IMR-90 (cell line): ENCODE results near the gene ANKRD33B. TPM values are rescaled to one million over a fixed set of nuclear protein-coding genes. Genes with fewer than 3 reads are reported as not detected.

Experiments used
- ATAC-seq: fragments of 200-7000 bp; cut with Tn5 transposase; 2 replicates; pipeline ENCODE4 v1.9.1; 2020; ENCODE audit warnings: low read depth, mild to moderate bottlenecking, moderate library complexity
- BruUV-seq: library from RNA; stranded (reverse); fragments of 400-500 nt; replicated peaks from 2 replicates; lab custom pipeline; 2021; lab: Mats Ljungman, UMichigan
- CTCF ChIA-PET: fragments of 300-600 bp; formaldehyde crosslinking; extraction: SDS; loops from one replicate; lab custom pipeline; 2021; ENCODE audit warnings: antibody characterized with exemption; lab: Yijun Ruan, JAX
- POLR2A ChIA-PET: fragments of 300-600 bp; sonication (Branson Sonifier 250); formaldehyde crosslinking; loops from one replicate; lab custom pipeline; 2022; ENCODE audit warnings: antibody characterized with exemption; ENCODE audit not compliant: unreplicated experiment; lab: Charles Lee
- DNase-seq: peaks from one replicate; pipeline ENCODE4 v3.0.0; 2013
- H2AFZ ChIP-seq: replicated peaks from 2 replicates; pipeline ENCODE3; 2013; ENCODE audit warnings: low read length, mild to moderate bottlenecking; ENCODE audit not compliant: poor library complexity
- H2AK5ac ChIP-seq: 2 replicates; pipeline ENCODE4 v1.6.1; 2013; ENCODE audit warnings: low read depth, low read length, inconsistent platforms
- H2AK9ac ChIP-seq: replicated peaks from 2 replicates; pipeline ENCODE3; 2013; ENCODE audit warnings: mild to moderate bottlenecking, low read depth, low read length, moderate library complexity; ENCODE audit not compliant: poor library complexity
- H2BK120ac ChIP-seq: 2 replicates; pipeline ENCODE4 v1.6.1; 2013; ENCODE audit warnings: low read depth, low read length, inconsistent platforms
- H2BK15ac ChIP-seq: 3 replicates; pipeline ENCODE4 v1.6.1; 2013; ENCODE audit warnings: low read depth, low read length, inconsistent platforms
- H2BK20ac ChIP-seq: 2 replicates; pipeline ENCODE4 v1.6.1; 2013; ENCODE audit warnings: low read depth, mild to moderate bottlenecking, inconsistent platforms, low read length, moderate library complexity
- H2BK5ac ChIP-seq: 2 replicates; pipeline ENCODE4 v1.6.1; 2013; ENCODE audit warnings: mild to moderate bottlenecking, low read depth, low read length, inconsistent platforms; ENCODE audit not compliant: poor library complexity, severe bottlenecking
- H3K14ac ChIP-seq: replicated peaks from 2 replicates; pipeline ENCODE4 v1.6.1; 2013; ENCODE audit warnings: low read depth, low read length, inconsistent platforms
- H3K18ac ChIP-seq: 2 replicates; pipeline ENCODE4 v1.6.1; 2013; ENCODE audit warnings: low read depth, low read length, control low read depth
- H3K23ac ChIP-seq: 2 replicates; pipeline ENCODE4 v1.6.1; 2013; ENCODE audit warnings: low read depth, low read length, inconsistent platforms
- H3K27ac ChIP-seq: 2 replicates; pipeline ENCODE4 v1.5.1; 2013; ENCODE audit warnings: mild to moderate bottlenecking, control low read depth, low read length; ENCODE audit not compliant: insufficient read depth
- H3K27me3 ChIP-seq: 2 replicates; pipeline ENCODE4 v1.6.1; 2013; ENCODE audit warnings: low read length; ENCODE audit not compliant: control insufficient read depth, insufficient read depth
- H3K36me3 ChIP-seq: 2 replicates; pipeline ENCODE4 v1.6.1; 2013; ENCODE audit warnings: low read length, mixed read lengths; ENCODE audit not compliant: control insufficient read depth, insufficient read depth
- H3K4ac ChIP-seq: 2 replicates; pipeline ENCODE4 v1.6.1; 2013; ENCODE audit warnings: low read depth, low read length, inconsistent platforms
- H3K4me1 ChIP-seq: 2 replicates; pipeline ENCODE4 v1.6.1; 2013; ENCODE audit warnings: low read length, mixed read lengths; ENCODE audit not compliant: control insufficient read depth, insufficient read depth
- H3K4me2 ChIP-seq: 2 replicates; pipeline ENCODE4 v1.6.1; 2013; ENCODE audit warnings: low read depth, mild to moderate bottlenecking, control low read depth, low read length, moderate library complexity
- H3K4me3 ChIP-seq: 2 replicates; pipeline ENCODE4 v1.5.1; 2013; ENCODE audit warnings: low read depth, mild to moderate bottlenecking, control low read depth, low read length, moderate library complexity; ENCODE audit not compliant: insufficient read depth
- H3K56ac ChIP-seq: 2 replicates; pipeline ENCODE4 v1.6.1; 2013; ENCODE audit warnings: low read length, inconsistent platforms; ENCODE audit not compliant: insufficient read depth; ENCODE audit errors: extremely low read depth
- H3K79me1 ChIP-seq, 2 experiments: 2 replicates each; pipeline ENCODE4 v1.6.1; 2013; ENCODE audit warnings: low read length in 2 of 2, inconsistent platforms in 1 of 2, low read depth in 1 of 2
- H3K9ac ChIP-seq: 2 replicates; pipeline ENCODE4 v1.6.1; 2013; ENCODE audit warnings: low read depth, low read length, control low read depth
- H3K9me1 ChIP-seq: 2 replicates; pipeline ENCODE4 v1.6.1; 2013; ENCODE audit warnings: low read length, inconsistent platforms; ENCODE audit not compliant: insufficient read depth
- H3K9me3 ChIP-seq: 2 replicates; pipeline ENCODE4 v1.6.1; 2013; ENCODE audit warnings: low read length; ENCODE audit not compliant: control insufficient read depth, insufficient read depth
- H4K20me1 ChIP-seq: 2 replicates; pipeline ENCODE4 v1.6.1; 2013; ENCODE audit warnings: low read length, inconsistent platforms; ENCODE audit not compliant: insufficient read depth
- H4K5ac ChIP-seq: 2 replicates; pipeline ENCODE4 v1.6.1; 2013; ENCODE audit warnings: mild to moderate bottlenecking, low read depth, low read length, control low read depth
- H4K8ac ChIP-seq, 2 experiments: 2 replicates each; pipeline ENCODE4 v1.6.1; 2013; ENCODE audit warnings: low read depth in 2 of 2, low read length in 2 of 2, control low read depth in 1 of 2, inconsistent platforms in 1 of 2
- H4K91ac ChIP-seq: 2 replicates; pipeline ENCODE4 v1.6.1; 2013; ENCODE audit warnings: low read depth, low read length, inconsistent platforms; ENCODE audit not compliant: insufficient read depth
- CEBPB ChIP-seq: IDR thresholded peaks from 2 replicates; pipeline ENCODE4 v1.6.1; 2012; ENCODE audit warnings: low read depth, low read length, improper control_type of control experiment
- ELK1 ChIP-seq: fragments of 150-350 bp; IDR thresholded peaks from 2 replicates; pipeline ENCODE4 v1.6.1; 2016; ENCODE audit warnings: low read depth, mild to moderate bottlenecking, low read length, moderate library complexity, borderline replicate concordance
- WGBS, 2 experiments: methylation state at CpG; one replicate each; pipeline versions ENCODE4 v1.1.5 to v1.1.7; 2013; ENCODE audit warnings: missing lambda C conversion rate in 2 of 2; ENCODE audit not compliant: insufficient read length in 1 of 2; ENCODE audit errors: extremely low coverage in 2 of 2; 5-methylcytosine and 5-hydroxymethylcytosine counted together
- dilution Hi-C: fragments of 300-500 bp; cut with HindIII; formaldehyde crosslinking; loops from one replicate; pipeline ENCODE4 v1.14.3; 2018; ENCODE audit warnings: low sequenced_read_pairs; ENCODE audit not compliant: unreplicated experiment
- in situ Hi-C: fragments of 300-500 bp; cut with MboI; formaldehyde crosslinking; loops from 3 replicates; pipeline ENCODE4 v1.14.3; 2019; ENCODE audit warnings: low sequenced_read_pairs, inconsistent platforms, mixed read lengths
- intact Hi-C: fragments of 100-400 bp; cut with micrococcal nuclease; formaldehyde crosslinking; loops from 2 replicates; pipeline ENCODE4 v1.10.0; 2022
- polyA plus RNA-seq, 3 experiments: library from polyadenylated mRNA; depleted of rRNA; stranded (reverse); fragments of >200 nt; gene quantifications; 2 replicates each; pipeline ENCODE4 v1.2.3, GENCODE V29; 2012; ENCODE audit warnings: low replicate concordance in 1 of 3
- total RNA-seq: library from RNA; depleted of rRNA; stranded (reverse); fragments of >200 nt; gene quantifications from 2 replicates; pipeline ENCODE4 v1.2.3, GENCODE V29; 2012

ANKRD33B gene
- total and polyA plus RNA-seq, 2 of the 4 experiments (the other 2 are of a cell fraction): 2.5 to 3.3 TPM

- no peak for DNase-seq
- Histone ChIP-seq H3K9me1 (peaks cover 30% of the 10 kb centered on the region), H3K4ac (peak overlapping the region; percentile 97), H4K5ac (peak overlapping the region; percentile 77), H2AFZ (peak overlapping the region; percentile 59), H4K8ac (peak overlapping the region; percentile 23 to 83), H3K14ac (peak overlapping the region; percentile 86), H4K20me1 (peaks cover 4% of the 10 kb centered on the region; the same call in 1 of the 2 replicates), H2AK5ac (peak overlapping the region; percentile 99), H3K27ac (peak overlapping the region; percentile 75), H3K9me3 (no peaks in the 10 kb centered on the region), H2BK15ac (peak overlapping the region; percentile 89; the same call in 2 of the 3 replicates), H3K36me3 (no peaks in the 10 kb centered on the region), H3K27me3 (peaks cover 2% of the 10 kb centered on the region), H2BK20ac (peak overlapping the region; percentile 99), H3K79me1 (peaks cover 0 to 9% of the 10 kb centered on the region in 2 experiments; a peak in 2 of 4 replicates), H3K4me1 (peaks cover 26% of the 10 kb centered on the region), H3K56ac (no peak overlapping the region), H3K9ac (no peak overlapping the region), H3K23ac (peak overlapping the region; percentile 90), H3K18ac (peak overlapping the region; percentile 83), H2BK5ac (peak overlapping the region; percentile 76), H2AK9ac (peak overlapping the region; percentile 85), H3K4me3 (no peak overlapping the region), H4K91ac (peak overlapping the region; percentile 94), H2BK120ac (peak overlapping the region; percentile 97), H3K4me2 (no peak overlapping the region)
- intact Hi-C loops (loop anchor here (2.0 to 5.0 kb wide), 2 partner anchors 22 to 38 kb away; no protein-coding TSS in a partner anchor), in situ Hi-C loops (loop anchor here (25.0 kb wide), 1 partner anchor 88 kb away; no protein-coding TSS in a partner anchor), dilution Hi-C loops (no loop called here)
- ChIA-PET CTCF (interaction anchor here (1.0 to 1.3 kb wide), 2 partner anchors 40 to 275 kb away, joined by 3 read pairs; no protein-coding TSS in a partner anchor), POLR2A (interaction anchor here (0.5 to 0.6 kb wide), 2 partner anchors 11 to 396 kb away, joined by 3 to 10 read pairs; no protein-coding TSS in a partner anchor)
- no peak for TF ChIP-seq ELK1
- TF ChIP-seq CEBPB: peak; percentile 47
- 82% methylated on average over 6 of the region's 10 CpGs; no CpG with 5 or more reads in 1 of the 2 experiments for WGBS, 2 experiments
- no TSS peak for BruUV-seq
- no peak for ATAC-seq
These were observed 13.5 kb upstream of the ANKRD33B start for GRCh38 chr5:10550222-10550995.
